Keratinocyte (primary cell): ENCODE measurements around the gene SFRP5. TPM values are rescaled to one million over a fixed set of nuclear protein-coding genes. Genes with fewer than 3 reads are reported as not detected.

ENCODE experiments used
- DNase-seq: peaks from one replicate; pipeline ENCODE4 v3.0.0-alpha.2; 2011; ENCODE audit warnings: low read depth, missing footprints, low spot score
- FAIRE-seq: peaks from 2 replicates; lab custom pipeline; 2011; peaks lifted over from hg19 to GRCh38; lab: Jason Lieb, UNC
- H2AFZ ChIP-seq: 2 replicates; pipeline ENCODE4 v1.6.0; 2012; ENCODE audit warnings: low read length, control low read depth, inconsistent platforms; ENCODE audit not compliant: control insufficient read depth
- H3K27ac ChIP-seq: 2 replicates; pipeline ENCODE4 v1.5.1; 2011; ENCODE audit warnings: low read length; ENCODE audit not compliant: control insufficient read depth, insufficient read depth
- H3K27me3 ChIP-seq: 3 replicates; pipeline ENCODE4 v1.6.0; 2011; ENCODE audit warnings: low read length; ENCODE audit not compliant: control insufficient read depth, insufficient read depth; ENCODE audit errors: extremely low read depth
- H3K36me3 ChIP-seq, 2 experiments: 2 replicates in 1 of 2; 3 replicates in 1 of 2; pipeline ENCODE4 v1.5.1; 2011; ENCODE audit warnings: low read length in 2 of 2, mild to moderate bottlenecking in 1 of 2; ENCODE audit not compliant: control insufficient read depth in 2 of 2, insufficient read depth in 2 of 2; ENCODE audit errors: extremely low read depth in 1 of 2
- H3K4me1 ChIP-seq: 3 replicates; pipeline ENCODE4 v1.5.1; 2011; ENCODE audit warnings: low read length; ENCODE audit not compliant: control insufficient read depth, insufficient read depth; ENCODE audit errors: extremely low read depth
- H3K4me2 ChIP-seq: 3 replicates; pipeline ENCODE4 v1.6.0; 2011; ENCODE audit warnings: low read depth, low read length; ENCODE audit not compliant: control insufficient read depth, insufficient read depth; ENCODE audit errors: extremely low read depth
- H3K4me3 ChIP-seq, 3 experiments: fragments of 200-600 bp in 1 of 3; sonication (generic) in 1 of 3; 2 replicates in 2 of 3; 3 replicates in 1 of 3; pipeline ENCODE4 v1.5.1; 2011 to 2016; ENCODE audit warnings: low read length in 3 of 3, mild to moderate bottlenecking in 3 of 3, control low read depth in 2 of 3, inconsistent platforms in 1 of 3, low read depth in 1 of 3, mixed read lengths in 1 of 3, mixed run types in 1 of 3, moderate library complexity in 1 of 3; ENCODE audit not compliant: control insufficient read depth in 2 of 3, insufficient read depth in 2 of 3; ENCODE audit errors: extremely low read depth in 1 of 3
- H3K79me2 ChIP-seq: 2 replicates; pipeline ENCODE4 v1.6.0; 2012; ENCODE audit warnings: low read length; ENCODE audit not compliant: control insufficient read depth, insufficient read depth
- H3K9ac ChIP-seq: 3 replicates; pipeline ENCODE4 v1.6.0; 2011; ENCODE audit warnings: low read length; ENCODE audit not compliant: control insufficient read depth, insufficient read depth; ENCODE audit errors: extremely low read depth
- H3K9me1 ChIP-seq: 3 replicates; pipeline ENCODE4 v1.6.0; 2011; ENCODE audit warnings: low read length; ENCODE audit not compliant: control insufficient read depth, insufficient read depth; ENCODE audit errors: extremely low read depth
- H3K9me3 ChIP-seq: 2 replicates; pipeline ENCODE4 v1.5.1; 2012; ENCODE audit warnings: low read depth, low read length; ENCODE audit not compliant: control insufficient read depth
- H4K20me1 ChIP-seq: 3 replicates; pipeline ENCODE4 v1.6.0; 2011; ENCODE audit warnings: low read length; ENCODE audit not compliant: control insufficient read depth, insufficient read depth; ENCODE audit errors: extremely low read depth
- CTCF ChIP-seq, 3 experiments: IDR thresholded peaks in 1 of 3; conservative IDR thresholded peaks in 1 of 3; optimal IDR thresholded peaks in 1 of 3; 2 replicates in 2 of 3; 3 replicates in 1 of 3; pipeline versions ENCODE3 to v1.5.1; 2011; ENCODE audit warnings: low read length in 3 of 3, mild to moderate bottlenecking in 3 of 3, moderate library complexity in 2 of 3, control low read depth in 1 of 3, inconsistent platforms in 1 of 3; ENCODE audit not compliant: insufficient read depth in 2 of 3; ENCODE audit errors: extremely low read depth in 1 of 3
- EZH2 ChIP-seq: IDR thresholded peaks from one replicate; pipeline ENCODE4 v1.6.1; 2012; ENCODE audit warnings: inconsistent platforms, mild to moderate bottlenecking, low read length, moderate library complexity
- dilution Hi-C: fragments of 300-500 bp; cut with MboI; formaldehyde crosslinking; loops from one replicate; pipeline ENCODE4 v1.7.0; 2020; ENCODE audit warnings: low sequenced_read_pairs; ENCODE audit not compliant: extremely low pct_ligation_motif_present
- polyA plus RNA-seq, 5 experiments: library from polyadenylated mRNA; depleted of rRNA in 3 of 5; stranded (reverse) in 3 of 5; stranded (forward) in 1 of 5; unstranded in 1 of 5; fragments of >200 nt; gene quantifications; 1 replicate in 1 of 5; 2 replicates in 3 of 5; 3 replicates in 1 of 5; pipeline versions ENCODE4 v1.2.1 to v1.2.3, GENCODE V29; 2011 to 2012; ENCODE audit warnings: missing spikeins in 2 of 5, low read depth in 1 of 5, low replicate concordance in 1 of 5

The SFRP5 gene
- polyA plus RNA-seq, 1 donor (not counting 4 experiments of a cell fraction or from before 2014, with no cell fraction given), result not detected

- Histone ChIP-seq H3K9me1 (no peaks in the 10 kb centered on the region), H3K27me3 (no peaks in the 10 kb centered on the region), H3K9me3 (no peaks in the 10 kb centered on the region), H2AFZ (no peak overlapping the region), H3K4me3 (no peak overlapping the region), H3K79me2 (no peaks in the 10 kb centered on the region), H3K4me1 (peaks cover 2% of the 10 kb centered on the region), H3K27ac (no peak overlapping the region), H3K4me2 (no peak overlapping the region), H3K9ac (no peak overlapping the region), H3K36me3 (peaks cover 41% of the 10 kb centered on the region in 2 experiments), H4K20me1 (peaks cover 4% of the 10 kb centered on the region)
- TF ChIP-seq CTCF (optimal IDR thresholded peaks at IDR 0.05 in 1 of 3, IDR thresholded peaks at IDR 0.05 in 1 of 3, conservative IDR thresholded peaks at IDR 0.05 in 1 of 3; ENCODE audit: extremely low read depth in 1 of 3, insufficient read depth in 2 of 3, low read length in 3 of 3), result no peak
- no peak for TF ChIP-seq EZH2
- DNase-seq, result no peak
- FAIRE-seq, result no peak
- dilution Hi-C loops, result loop anchor here (25.0 kb wide), 1 partner anchor 105 kb away; no protein-coding TSS in a partner anchor
Measured at GRCh38 chr10:97757471-97757870, 14.3 kb downstream of the SFRP5 start.

- Histone ChIP-seq H3K79me2 (no peaks in the 10 kb centered on the region), H3K4me3 (no peak overlapping the region), H3K4me2 (no peak overlapping the region), H3K4me1 (peaks cover 2% of the 10 kb centered on the region), H3K27me3 (no peaks in the 10 kb centered on the region), H3K27ac (no peak overlapping the region), H4K20me1 (peaks cover 4% of the 10 kb centered on the region), H3K9me3 (no peaks in the 10 kb centered on the region), H3K9me1 (no peaks in the 10 kb centered on the region), H3K9ac (no peak overlapping the region), H2AFZ (no peak overlapping the region), H3K36me3 (peaks cover 45 to 46% of the 10 kb centered on the region in 2 experiments)
- FAIRE-seq (no peak), DNase-seq (no peak)
- dilution Hi-C loops, result loop anchor here (25.0 kb wide), 1 partner anchor 107 kb away; no protein-coding TSS in a partner anchor
- TF ChIP-seq EZH2, result no peak
- no peak for TF ChIP-seq CTCF (optimal IDR thresholded peaks at IDR 0.05 in 1 of 3, IDR thresholded peaks at IDR 0.05 in 1 of 3, conservative IDR thresholded peaks at IDR 0.05 in 1 of 3; ENCODE audit: extremely low read depth in 1 of 3, insufficient read depth in 2 of 3, low read length in 3 of 3)
Measured at GRCh38 chr10:97755718-97756117, 16.1 kb downstream of the SFRP5 start.
